Gastrocnemius medialis (tissue), 4 donors: ENCODE data around the gene BMPR1A.

ENCODE experiments used
- CTCF ChIP-seq, 5 experiments: fragments of 450-650 bp in 3 of 5; fragments of 200-600 bp in 2 of 5; sonication (generic) in 2 of 5; IDR thresholded peaks in 4 of 5; conservative IDR thresholded peaks in 1 of 5; 1 replicate in 4 of 5; 2 replicates in 1 of 5; pipeline ENCODE4 v1.5.1; 2016 to 2019; ENCODE audit warnings: antibody characterized with exemption in 5 of 5, mild to moderate bottlenecking in 3 of 5, moderate library complexity in 3 of 5
- POLR2A ChIP-seq, 2 donors: fragments of 450-650 bp; IDR thresholded peaks; one replicate each; pipeline ENCODE4 v1.6.1; 2017; ENCODE audit warnings: antibody characterized with exemption in 2 of 2, mild to moderate bottlenecking in 2 of 2, moderate library complexity in 2 of 2

GRCh38 chr10:86769991-86770390 is 13.6 kb downstream of the BMPR1A start:
- TF ChIP-seq CTCF (IDR thresholded peaks at IDR 0.05 in 4 of 5, conservative IDR thresholded peaks at IDR 0.05 in 1 of 5) (no peak), POLR2A (IDR thresholded peaks at IDR 0.05) (no peak)
